OCI-LY3 (cell line): ENCODE results near the gene PANK4.

Experiments
- CTCF ChIP-seq: fragments of 200-600, 300-600 bp; sonication (generic); IDR thresholded peaks from 2 replicates; pipeline ENCODE4 v1.5.1; 2014; ENCODE audit warnings: antibody characterized with exemption, low read length, low read depth
- EZH2phosphoT487 ChIP-seq: fragments of 200-600 bp; shearing (Covaris generic); IDR thresholded peaks from 2 replicates; pipeline ENCODE4 v1.6.1; 2018; ENCODE audit warnings: antibody characterized with exemption, mixed run types, low read depth

- no peak for TF ChIP-seq CTCF
- no peak for TF ChIP-seq EZH2phosphoT487
These were observed 18.6 kb downstream of the PANK4 start for GRCh38 chr1:2507744-2508155.
